ENCODE results near the gene PYGO1.
"Not testable (repeated sequence)": the region's sequence is repeated elsewhere in the genome, so short reads cannot be mapped to it uniquely, and the experiment has no call there.

PYGO1 gene

GRCh38 chr15:55564347-55565145, 23.6 kb downstream of the PYGO1 start:
- DNase-seq = no peak

- DNase-seq = no peak
Observed at GRCh38 chr15:55562601-55563000, 25.5 kb downstream of the PYGO1 start.

DNA sequence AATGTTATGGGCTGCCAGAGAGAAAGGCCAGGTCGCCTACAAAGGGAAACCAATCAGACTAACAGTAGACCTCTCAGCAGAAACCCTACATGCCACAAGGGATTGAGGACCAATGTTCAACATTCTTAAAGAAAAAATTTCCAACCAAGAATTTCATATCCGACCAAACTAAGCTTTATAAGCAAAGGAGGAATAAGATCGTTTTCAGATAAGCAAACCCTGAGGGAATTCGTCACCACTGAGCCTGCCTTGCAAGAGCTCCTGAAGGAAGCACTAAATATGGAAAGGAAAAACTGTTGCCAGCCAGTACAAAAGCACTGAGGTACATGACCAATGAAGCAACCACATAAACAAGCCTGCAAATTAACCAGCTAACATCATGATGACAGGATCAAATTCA, 33.1 kb downstream of the PYGO1 start:
- DNase-seq = no peak

DNA sequence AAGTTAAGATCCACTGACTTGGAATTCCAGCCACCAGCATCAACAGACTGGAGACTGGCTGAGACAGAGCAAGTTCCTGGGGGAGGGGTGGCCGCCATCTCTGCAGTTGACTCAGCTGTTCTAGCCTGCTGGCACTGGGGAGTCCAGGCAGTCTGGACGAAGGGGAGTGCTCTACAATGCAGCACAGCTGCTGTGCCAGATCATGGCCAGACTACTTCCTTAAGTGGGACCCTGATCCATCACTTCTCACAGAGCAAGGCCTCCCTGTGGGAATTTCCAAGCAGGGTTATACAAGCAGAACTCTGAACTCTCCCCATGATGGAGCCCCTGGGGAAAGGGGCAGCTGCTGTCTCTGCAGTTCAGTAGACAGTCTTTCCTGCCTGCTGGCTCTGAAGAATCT, 35.2 kb downstream of the PYGO1 start:
- DNase-seq = no peak

- no peak for DNase-seq
Observed at GRCh38 chr15:55552451-55552850, 35.7 kb downstream of the PYGO1 start.

- DNase-seq = no peak
Observed at GRCh38 chr15:55549305-55549704, 38.8 kb downstream of the PYGO1 start.

- DNase-seq = no peak
Observed at GRCh38 chr15:55546718-55547117, 41.4 kb downstream of the PYGO1 start.

- DNase-seq = no peak
Observed at GRCh38 chr15:55535436-55535835, 52.7 kb downstream of the PYGO1 start.

GRCh38 chr15:55532944-55533343, 55.2 kb downstream of the PYGO1 start:
- no peak for DNase-seq

- DNase-seq = no peak
Observed at GRCh38 chr15:55530861-55531313, 57.3 kb downstream of the PYGO1 start.

DNA sequence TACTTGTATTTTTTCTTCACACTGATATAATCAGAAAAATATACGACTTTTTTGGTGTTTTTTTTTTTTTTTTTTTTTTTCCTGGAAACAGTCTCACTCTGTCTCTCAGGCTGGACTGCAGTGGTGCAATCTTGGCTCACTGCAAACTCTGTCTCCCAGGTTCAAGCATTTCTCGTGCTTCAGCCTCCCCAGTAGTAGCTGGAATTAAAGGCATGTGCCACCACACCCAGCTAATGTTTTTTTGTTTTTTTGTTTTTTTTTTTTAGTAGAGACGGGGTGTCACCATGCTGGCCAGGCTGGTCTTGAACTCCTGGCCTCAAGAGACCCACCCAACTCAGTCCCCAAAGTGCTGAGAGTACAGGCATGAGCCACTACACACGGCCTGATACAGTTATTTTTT, 59.3 kb downstream of the PYGO1 start:
- DNase-seq = no peak

GRCh38 chr15:55527150-55527549, 61.0 kb downstream of the PYGO1 start:
- DNase-seq = no peak

DNA sequence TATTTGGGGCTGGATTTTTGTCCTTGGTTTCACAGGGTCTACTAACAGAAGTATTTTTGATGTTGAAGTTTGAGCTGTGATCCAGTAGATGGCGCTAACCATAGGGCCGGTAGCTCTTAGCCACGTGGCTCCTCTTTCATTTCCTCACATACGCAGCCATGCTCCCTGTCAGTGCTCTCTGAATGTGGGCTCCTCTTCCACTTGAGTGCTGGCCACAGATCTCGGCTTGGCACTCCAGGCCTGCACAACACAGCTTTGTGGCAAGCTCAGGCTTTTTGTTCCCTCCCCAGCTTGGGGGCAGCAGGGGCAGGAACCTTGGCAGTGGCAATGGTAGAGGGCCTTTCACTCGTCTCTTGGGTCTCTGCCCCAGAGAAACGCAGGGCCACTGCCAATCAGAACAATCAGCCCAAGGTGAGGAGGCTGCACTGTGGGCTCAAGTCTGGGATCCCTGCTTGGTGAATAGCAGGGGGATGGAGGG, 61.5 kb downstream of the PYGO1 start:
- no peak for DNase-seq

GRCh38 chr15:55522742-55523450, 65.2 kb downstream of the PYGO1 start:
- DNase-seq = no peak

DNA sequence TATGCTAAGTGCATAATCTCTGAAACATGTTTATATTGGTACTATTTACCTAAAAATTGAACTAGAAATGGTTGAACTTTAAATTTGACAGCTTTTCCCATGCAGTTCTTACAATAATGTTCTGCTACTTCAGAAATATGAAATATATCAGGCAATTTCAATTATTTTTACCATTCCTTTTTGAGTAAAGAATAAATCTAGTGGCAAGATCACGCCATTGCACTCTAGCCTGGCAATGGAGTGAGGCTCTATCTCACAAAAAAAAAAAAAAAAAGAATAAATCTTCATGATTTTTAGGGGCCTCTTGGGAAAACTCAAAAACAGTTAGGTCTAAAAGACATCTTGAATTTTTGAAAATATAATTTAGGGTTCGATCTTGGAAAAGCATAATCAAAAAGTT, 69.5 kb downstream of the PYGO1 start:
- DNase-seq = no peak

DNA sequence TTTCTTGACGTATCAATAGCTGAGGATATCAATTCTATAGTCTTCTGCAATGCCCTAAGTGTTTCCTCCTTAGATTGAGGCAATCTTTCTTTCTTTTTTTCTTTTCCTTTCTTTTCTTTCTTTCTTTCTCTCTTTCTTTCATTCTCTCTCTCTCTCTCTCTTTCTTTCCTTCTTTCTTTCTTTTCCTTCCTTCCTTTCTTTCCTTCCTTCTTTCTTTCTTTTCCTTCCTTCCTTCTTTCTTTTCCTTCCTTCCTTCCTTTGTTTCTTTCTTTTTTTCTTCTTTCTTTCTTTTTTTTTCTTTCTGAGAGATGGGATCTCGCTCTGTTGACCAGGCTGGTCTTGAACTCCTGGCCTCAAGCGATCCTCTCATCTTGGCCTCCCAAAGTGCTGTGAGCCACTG, 70.1 kb downstream of the PYGO1 start:
- DNase-seq = no peak

- DNase-seq = no peak
Observed at GRCh38 chr15:55515991-55516776, 72.0 kb downstream of the PYGO1 start.

- no peak for DNase-seq
Observed at GRCh38 chr15:55515491-55515890, 72.7 kb downstream of the PYGO1 start.

- no peak for DNase-seq
Observed at GRCh38 chr15:55514414-55514850, 73.7 kb downstream of the PYGO1 start.

DNA sequence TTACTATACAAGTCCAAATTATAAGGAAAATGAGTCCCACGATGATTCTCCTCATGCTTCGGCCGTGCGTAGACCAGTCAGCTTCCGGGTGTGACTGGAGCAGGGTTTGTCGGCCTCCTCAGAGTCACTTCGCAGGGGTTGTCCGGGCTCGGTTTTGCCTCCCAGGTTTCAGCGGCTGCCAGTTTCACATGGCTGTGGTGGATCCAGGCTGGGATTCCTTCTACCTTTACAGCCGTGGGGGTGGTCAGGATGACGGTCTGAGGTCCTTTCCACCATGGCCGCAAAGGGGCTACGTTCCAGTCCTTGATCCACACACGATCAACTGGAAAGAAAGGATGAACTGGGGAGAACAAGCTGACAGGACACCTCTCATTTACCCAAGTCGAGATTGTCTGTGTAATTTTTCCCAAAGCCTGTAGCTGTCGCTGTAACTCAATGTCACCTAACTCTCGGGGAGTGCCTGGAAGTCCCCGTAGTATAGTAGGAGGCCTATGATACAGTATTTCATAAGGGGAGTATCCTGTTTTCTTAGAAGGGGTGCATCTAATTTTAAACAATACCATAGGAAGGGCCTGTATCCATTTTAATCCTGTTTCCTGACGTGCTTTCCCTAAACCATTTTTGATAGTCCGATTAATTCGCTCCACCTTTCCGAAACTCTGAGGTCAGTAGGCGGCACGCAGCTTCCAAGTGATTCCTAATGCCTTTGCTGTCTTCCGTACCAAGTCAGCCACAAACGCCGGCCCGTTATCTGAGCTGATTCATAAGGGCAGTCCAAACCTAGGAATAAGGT, 74.3 kb downstream of the PYGO1 start:
- not testable (repeated sequence) for DNase-seq

DNA sequence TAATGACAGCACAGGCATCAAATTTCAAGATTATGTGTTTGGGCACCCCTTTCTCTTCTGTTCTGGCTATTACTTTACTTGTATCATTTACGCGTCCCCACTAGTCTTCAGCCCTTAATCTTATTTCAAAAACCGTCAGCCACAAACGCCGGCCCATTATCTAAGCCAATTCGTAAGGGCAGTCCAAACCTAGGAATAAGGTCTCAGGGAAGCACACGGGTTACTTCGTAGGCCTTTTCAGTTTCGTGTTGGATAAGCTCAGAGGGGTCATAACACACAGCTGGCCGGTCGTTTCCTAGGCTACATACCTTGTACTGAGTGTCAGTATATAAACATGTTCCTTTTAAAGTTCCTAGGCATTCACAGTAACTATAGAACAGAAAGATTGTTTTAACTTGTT, 75.0 kb downstream of the PYGO1 start:
- DNase-seq = no peak

GRCh38 chr15:55507567-55507966, 80.6 kb downstream of the PYGO1 start:
- no peak for DNase-seq

DNA sequence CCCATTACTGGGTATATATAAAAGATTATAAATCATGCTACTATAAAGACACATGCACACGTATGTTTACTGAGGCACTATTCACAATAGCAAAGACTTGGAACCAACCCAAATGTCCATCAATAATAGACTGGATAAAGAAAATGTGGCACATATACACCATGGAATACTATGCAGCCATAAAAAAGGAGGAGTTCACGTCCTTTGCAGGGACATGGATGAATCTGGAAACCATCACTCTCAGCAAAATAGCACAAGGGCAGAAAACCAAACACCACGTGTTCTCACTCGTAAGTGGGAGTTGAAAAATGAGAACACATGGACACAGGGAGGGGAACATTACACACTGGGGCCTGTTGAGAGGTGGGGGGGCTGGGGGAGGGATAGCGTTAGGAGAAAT, 82.7 kb downstream of the PYGO1 start:
- DNase-seq = not testable (repeated sequence)

All from NCI-H1105 (cell line).